Measurements from ENCODE around the gene MICAL2.

The MICAL2 gene

DNA sequence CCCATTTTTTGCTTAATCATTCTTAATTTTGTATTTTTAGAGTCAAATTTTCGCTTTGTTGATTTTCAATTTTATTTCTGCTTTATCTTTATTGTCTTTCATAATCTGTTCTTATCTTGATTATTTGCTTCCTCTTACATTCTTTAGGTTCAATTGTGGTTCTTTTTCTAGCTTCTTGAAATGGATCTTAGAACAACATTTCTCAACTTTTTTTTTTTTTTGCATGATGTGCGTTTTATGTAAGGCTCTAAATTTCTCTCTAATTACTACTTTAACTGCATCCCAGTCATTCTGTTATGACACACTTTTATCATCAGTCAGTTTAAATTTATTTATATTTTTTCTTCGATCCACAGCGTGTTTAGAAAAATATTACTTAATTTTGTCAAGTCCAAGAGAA is 201.7 kb downstream of the MICAL2 start:
- H3K4me3 Mint-ChIP-seq, result no peak overlapping the region
- H3K27ac Mint-ChIP-seq, result no peak overlapping the region
- H3K36me3 Mint-ChIP-seq (ENCODE audit: low read depth), result peaks cover 12% of the 10 kb centered on the region
- peaks cover 4% of the 10 kb centered on the region for H3K27me3 Mint-ChIP-seq
- no peaks in the 10 kb centered on the region for H3K4me1 Mint-ChIP-seq (ENCODE audit: low read depth)
- peaks cover 19% of the 10 kb centered on the region for H3K9me3 Mint-ChIP-seq

Measured in stimulated activated naive CD8-positive, alpha-beta T cell treated with anti-CD3 and anti-CD28 coated beads, Interleukin-15, Interleukin-2, amounts not matched to agents 100 ng/mL and 50 ng/mL, for 24 hours (primary cell).